Stimulated activated CD8-positive, alpha-beta memory T cell treated with anti-CD3 and anti-CD28 coated beads, Interleukin-4, amount 100 ng/mL, for 1 hour (primary cell): Measurements from ENCODE around the gene AXIN1.
"Not testable (repeated sequence)": the region's sequence is repeated elsewhere in the genome, so short reads cannot be mapped to it uniquely, and the experiment has no call there.

Experiments
- DNase-seq, 2 donors: peaks; one replicate each; pipeline ENCODE4 v3.0.0-alpha.2; 2020; ENCODE audit warnings: low read depth in 2 of 2, low spot score in 1 of 2

Gene AXIN1

DNA sequence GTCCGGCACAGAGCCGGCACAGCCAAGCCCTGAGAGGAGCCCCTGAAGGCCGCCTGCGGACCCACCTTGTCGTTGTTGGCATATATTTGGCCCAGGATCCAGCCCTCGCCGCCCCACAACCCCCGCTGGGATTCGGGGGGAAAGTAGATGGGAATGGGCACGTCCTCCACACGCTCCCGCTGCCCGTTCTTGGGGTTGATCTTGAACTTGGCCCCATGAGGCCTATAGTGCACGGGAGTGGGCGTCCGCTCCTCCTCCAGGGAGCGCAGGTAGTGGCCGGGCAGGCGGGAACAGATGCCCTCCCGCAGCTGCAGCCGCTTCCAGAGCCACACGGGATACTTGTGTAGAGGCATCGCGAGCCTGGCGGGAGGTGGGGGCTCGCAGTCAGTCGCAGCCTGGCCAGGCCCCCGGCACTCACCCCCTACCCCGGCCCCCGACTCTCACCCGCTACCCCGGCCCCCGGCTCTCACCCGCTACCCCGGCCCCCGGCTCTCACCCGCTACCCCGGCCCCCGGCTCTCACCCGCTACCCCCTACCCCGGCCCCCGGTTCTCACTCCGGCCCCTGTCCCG, 17.4 kb upstream of the AXIN1 start:
- DNase-seq: no peak

DNA sequence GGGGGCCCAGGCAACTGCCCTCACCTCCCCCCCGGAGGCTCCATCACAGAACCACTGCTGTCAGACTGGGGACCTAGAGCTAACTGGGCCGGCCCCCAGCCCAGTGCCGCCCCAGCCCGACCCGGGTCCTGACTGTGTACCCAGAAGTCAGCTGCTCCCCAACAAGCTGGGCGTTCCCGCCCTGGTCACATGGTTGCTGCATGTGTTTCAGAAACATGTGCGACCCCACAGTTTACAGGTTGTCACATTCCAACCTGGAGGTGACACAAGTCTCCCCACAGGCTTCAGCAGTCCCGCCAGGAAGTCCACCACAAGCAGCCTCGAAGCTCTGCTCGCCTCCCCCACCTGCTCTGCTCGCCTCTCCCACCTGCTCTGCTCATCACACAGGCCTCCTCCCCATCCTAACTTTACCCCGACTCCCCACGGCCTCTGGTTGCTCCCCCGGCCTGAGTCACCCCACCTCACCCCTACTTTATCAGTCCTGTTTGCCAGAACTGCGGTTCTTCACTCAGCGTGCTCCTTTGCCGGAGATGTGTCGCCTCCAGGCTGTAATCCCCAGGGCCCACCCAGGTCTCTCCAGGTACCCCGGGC, 16.8 kb upstream of the AXIN1 start:
- no peak for DNase-seq

DNA sequence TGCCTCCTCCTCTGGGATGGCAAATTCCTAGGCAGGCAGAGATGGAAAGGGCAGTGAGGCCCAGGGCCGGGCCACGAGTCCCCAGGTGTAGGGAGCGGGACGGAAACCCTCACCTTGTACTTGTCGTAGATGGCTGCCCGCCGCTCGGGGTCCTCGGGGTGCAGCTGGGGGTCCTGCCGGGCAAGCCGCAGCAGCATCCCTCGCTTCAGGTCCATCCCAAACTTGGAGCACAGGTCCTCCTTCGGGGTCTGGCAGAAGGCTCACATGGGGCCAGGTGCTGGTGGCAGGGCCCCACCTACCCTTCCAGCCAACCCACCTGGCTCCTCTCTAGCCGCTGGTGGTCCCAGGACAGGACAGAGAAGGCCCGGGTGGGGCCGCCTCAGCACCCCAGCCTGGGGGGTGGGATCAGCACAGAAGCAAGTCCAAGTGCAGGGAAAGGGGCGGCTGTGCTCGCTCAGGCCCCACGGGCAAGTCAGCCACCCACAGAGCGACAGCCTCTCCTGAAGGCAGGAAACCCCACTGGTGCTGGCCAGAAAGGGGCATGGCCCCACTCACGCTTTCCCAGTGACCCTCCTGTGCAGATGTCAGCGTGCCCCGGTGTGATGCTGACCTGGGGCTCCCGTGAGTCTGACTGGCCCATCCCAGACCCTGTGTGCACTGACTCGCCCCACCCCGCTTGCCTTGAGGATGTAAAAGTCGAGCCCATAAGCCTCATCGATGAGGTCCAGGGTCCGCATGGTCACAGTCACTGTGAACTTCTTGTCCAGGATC, 16.1 kb upstream of the AXIN1 start:
- DNase-seq: no peak

DNA sequence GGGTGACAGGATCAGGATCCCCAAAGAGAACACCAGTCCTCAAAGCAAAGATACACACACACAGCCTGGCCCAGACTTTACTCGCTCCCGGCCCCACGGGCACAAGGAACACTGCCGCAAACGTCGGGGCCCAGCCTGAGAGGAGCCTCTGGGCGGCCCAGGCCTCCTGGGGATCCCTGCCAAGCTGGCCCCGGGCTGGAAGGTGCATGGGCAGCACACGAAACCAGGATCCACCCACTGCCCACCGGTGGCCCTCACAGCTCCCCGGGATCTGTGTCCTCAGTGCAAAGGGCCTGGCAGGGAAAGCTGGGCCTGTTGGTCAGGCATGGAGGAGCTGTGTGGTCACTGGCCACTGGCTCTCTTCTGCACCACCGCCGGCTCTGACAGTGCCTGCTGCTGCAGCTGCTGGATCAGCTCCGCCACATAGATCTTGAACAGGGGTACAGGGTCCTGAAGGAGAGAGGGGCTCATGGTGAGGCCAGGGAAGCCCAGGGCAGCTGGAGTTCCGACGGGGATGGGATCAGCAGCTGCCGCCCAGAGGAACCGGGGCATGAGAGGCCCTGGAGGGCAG, 14.9 kb upstream of the AXIN1 start:
- no peak for DNase-seq

DNA sequence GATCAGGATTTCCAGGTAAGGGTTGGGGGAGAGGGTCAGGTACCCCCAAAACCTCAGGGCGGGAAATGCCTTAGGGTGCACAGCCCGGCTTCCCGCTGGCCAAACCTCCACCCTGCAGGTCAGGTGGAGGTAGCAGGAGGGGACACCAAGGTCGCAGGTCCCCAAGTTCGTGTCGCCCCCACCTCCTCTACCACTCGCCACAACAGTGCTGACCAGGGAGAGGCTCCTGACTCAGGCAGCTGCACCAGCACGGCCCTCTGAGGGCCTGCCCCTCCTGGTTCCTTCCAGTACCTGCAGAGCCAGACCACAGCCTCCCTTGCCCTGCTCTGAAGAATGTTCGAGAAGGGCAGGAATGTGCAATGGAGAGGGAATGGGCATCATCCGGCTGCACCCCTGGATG, 14.0 kb upstream of the AXIN1 start:
- DNase-seq: no peak

DNA sequence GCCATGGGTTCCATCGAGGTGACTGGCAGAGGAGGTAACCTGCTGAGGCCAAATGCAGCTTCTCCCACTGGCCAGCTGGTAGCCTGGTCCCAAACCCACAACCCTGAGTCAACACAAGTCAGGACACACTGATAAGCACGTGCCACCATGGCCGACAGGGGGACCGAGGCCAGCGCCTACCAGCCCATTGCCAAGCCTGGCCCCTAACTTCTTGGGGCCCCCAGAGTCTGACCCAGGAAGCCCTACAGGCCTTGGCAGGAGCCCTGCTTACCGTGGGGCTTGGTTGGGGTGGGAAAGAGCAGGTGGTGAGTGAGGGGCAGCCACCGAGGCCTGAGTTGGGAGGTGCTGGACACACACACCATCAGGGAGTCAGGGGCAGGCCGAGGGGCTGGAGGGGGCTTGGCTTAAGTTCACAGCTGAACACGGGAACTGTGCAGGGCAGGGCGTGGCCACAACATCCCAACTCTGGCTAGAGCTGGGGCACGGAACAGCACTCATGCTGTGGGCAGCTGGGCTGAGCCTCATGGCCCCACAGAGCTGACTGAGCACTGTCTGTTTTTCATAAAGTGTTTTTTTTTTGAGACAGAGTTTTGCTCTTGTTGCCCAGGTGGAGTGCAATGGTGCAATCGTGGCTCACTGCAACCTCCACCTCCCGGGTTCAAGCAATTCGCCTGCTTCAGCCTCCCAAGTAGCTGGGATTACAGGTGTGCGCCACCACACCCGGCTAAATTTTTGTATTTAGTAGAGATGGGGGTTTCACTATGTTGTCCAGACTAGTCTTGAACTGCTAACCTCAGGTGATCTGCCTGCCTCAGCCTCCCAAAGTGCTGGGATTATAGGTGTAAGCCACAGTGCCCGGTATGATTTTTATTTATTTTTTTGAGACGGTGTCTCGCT, 12.3 kb upstream of the AXIN1 start:
- DNase-seq: no peak

DNA sequence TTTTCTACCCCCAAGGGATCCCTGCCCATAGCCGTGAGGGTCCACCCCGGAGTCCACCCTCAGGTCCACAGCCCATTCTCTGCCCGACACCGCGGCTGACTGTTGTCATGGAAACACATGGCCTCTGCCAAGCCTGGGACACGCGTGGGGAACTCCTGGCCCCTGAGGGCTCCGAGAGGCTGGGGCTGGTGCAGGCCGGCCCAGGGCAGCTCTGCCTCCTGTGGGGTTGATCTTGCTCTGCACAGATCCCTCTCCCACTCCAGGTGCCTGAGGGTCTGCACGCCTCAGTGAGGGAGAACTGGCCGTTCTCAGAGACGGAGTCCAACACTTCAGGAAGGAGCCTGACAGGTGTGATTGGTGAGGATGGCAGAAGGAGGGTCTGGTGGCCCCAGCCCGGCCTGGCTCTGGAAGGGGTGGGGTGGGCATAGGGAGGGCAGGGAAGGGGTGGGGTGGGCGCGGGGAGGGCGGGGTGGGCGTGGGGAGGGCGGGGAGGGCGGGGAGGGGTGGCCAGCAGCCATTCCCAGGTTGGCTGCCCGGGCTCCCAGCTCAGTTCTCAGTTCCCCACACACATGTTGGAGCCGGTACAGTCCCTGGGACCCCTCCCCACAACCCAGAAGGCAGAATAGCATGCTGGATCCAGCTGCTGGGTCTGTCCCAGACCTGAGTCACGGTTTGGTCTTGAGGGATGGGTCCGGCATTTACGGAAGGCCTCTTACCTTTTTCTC, 11.4 kb upstream of the AXIN1 start:
- no peak for DNase-seq

DNA sequence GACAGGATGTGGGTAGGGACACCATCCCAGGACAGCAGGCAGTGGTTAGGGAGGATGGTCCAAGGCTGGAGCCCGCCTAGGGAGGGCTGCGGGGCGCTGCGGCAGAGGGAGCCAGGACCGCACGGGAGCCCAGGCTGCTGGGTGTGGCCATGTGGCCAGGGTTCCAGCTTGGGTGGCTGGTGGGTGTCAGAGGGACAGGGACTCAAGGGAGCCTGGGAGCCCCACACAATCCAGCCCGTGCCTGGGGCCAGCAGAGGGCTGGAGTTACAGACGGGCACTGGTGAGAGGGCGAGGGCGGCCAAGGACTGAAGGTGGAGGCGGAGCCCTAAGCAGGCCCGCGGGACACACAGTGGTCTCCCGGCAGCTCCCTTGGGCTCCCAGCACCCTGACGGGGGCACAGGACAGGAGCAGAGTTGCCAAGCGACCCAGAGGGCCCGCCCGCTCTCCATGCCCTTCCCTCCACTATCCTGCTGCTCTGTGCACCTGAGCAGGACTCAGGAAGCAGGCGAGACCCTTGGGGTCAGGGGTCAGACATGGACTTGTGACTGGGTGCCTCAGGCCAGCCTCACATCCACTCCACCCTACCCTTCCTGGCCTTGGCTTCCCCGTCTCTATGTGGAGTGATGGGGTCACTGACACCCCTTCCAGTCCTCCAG, 10.7 kb upstream of the AXIN1 start:
- no peak for DNase-seq

DNA sequence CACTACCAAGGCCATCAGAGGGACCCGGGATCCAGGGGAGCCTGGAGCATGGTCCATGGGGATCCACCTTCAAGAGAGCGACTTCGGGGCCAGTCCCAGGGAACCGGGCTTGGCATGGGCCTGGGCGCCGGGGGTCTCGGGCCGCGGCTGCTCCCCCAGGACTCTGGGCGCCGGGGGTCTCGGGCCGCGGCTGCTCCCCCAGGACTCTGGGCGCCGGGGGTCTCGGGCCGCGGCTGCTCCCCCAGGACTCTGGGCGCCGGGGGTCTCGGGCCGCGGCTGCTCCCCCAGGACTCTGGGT, 10.1 kb upstream of the AXIN1 start:
- DNase-seq: not testable (repeated sequence)

DNA sequence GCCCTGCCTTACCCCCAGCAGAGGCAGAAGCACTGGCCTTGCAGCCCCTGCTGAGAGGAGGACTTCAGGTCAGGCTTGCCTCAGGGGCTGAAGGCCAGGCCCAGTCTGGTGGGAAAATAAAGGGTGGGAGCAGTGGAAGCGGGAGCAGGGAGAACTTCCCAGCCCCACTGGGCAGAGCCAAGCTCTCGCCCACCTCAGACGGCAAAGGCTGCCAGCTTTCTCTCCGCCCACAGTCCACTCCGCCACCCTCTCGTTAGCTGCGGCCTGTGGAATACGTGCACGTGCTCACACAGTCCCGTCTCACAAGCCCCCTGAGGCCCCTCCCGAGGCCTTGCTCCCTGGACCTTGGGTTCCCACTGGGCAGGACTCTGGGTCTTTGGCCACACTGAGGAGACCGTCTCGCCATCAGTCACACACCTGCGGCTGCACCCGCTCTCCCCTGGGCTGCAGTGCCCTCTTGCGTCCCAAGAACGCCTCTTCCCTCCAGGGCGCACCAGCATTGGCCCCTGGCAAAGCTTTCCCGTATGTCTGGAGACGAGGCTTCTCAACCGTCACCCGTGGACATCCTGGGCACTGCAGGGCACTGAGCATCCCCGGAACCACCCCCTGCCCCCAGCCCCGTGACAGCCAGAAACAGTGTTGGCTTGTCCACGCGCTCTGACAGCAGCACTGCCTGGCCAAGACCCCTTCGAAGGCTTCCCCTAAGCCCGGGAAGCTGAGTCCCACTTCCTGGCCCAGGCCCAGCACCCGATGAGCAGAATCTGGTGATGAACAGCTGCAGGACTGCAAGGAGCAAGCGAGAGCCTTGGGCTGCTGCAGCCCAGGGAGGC, 9.6 kb upstream of the AXIN1 start:
- peak in 1 of 2 donors; percentile 57 for DNase-seq

DNA sequence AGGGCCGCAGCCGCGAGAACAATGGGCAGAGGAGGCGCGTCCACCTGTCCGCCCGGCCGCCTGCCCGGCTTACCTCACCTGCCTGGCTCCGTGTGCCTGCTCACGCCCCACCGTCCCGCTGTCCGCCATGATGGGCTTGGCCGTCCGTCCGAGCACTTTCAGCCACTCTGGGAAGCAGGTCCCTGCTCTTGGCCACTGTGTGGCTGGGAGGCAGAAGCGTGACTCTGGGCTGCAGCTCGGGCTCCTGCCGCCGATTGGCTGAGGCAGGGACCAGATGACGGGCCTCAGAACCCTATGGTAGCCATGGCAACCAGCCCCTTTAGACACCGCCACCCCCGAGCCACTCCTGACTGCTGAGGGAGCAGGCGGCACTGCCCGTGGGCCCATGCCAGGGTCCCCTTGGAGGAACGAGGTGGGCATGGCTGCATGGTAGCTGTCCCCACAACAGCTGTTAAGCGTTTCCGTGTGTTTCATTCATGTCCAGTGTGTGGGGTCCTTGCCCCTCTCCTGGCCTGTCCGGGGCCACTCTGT, 8.9 kb upstream of the AXIN1 start:
- DNase-seq: no peak

DNA sequence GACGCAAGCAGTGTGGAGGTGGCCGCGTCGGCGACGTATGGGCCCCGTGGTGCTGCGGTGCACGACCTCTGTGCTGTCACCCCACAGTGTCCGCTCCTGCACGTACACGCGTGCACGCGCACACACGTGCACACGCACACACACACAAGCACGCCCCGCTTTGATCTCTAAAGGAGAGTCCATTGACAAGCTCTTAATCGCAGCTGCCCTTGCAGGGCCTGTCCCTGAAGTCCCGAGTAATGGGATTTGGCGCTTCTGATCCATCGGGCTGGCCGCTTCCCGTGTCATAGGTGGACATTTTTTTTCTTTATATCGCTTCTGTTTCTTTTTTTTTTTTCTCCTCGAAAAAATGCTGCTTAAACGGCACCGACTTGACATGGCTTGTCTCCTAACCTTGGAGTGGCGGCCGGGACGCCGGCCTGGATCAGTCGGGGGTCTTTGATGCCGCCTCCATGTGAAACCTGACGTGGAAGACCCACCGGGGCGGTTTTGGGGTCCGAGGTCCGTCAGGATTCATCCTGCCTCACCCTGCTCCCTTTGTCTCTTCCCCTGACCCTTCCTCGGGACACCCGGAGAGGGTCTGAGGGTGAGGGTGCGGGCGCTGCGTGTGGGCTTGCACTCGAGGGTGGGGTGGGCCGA, 8.3 kb upstream of the AXIN1 start:
- no peak for DNase-seq

DNA sequence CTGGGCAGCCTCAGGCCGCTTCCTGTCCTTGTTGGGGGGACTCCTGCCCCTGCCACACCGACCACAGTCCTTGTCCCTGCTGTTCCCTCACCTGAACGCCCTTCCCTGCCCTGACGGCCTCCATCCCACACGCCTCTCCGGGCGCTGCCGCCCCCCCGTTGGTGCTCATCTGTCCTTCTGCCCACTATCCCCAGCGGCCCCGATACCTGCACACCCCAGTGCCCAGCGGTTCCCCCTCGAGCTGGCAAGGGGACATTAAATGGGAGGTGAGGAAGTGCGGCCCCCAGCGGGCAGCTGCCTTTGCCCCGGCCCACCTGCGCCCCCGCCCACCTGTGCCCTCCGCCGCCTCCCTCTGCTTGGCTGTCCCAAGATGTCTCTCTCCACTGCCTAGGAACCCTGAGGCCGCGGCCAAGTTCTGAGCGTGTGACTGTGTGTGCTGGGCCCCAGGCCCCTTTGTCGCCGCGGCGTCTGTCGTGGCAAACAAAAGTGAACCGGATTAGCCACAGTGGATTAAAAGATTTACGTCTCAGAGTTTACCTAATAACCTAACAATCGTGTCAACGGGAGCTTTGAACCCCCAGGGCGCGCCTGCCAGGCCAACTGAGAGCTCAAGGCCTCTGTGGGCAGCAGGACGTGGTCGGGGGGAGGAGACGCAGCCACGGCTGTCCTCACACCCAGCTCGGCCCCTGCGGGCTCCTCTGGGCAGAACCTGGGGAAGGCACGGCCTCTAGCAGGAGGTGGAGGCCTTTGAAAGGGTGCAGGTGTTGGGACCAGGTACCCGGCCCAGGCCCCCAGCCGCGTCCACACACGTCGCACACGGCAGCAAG, 7.6 kb upstream of the AXIN1 start:
- no peak for DNase-seq

DNA sequence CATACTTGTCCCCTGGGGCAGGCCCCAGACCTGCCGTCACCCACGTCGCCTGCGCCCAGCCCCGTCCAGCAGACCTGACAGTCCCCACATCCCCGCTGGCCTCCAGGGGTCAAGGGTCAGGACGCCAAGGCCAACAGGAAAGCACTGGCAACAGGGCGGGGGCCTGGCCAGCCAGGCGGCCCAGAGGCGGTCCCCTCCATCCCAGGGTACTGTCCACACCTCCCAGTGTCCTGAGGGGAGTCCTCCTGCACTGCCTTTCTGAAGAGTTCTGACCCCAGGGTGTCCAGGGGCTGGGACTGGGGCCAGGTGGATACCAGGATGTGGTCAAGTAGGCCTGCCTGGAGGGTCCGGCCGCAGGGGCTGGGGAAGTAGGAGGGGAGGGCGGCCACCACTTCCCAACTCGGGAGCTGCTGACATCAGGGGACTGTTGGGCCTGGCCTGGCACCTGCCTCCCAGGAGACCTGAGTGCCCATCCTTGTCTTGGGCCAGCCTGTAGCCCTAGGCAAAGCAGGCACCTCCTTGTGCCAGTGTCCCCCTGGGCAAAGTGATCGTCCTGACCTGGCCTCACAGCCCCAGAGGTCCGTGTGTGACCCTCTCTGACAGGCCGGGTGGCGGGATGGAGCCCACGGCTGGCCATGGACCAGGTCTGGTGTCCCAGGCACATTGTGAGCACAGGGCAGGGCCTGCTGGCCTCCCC, 6.7 kb upstream of the AXIN1 start:
- DNase-seq: no peak

DNA sequence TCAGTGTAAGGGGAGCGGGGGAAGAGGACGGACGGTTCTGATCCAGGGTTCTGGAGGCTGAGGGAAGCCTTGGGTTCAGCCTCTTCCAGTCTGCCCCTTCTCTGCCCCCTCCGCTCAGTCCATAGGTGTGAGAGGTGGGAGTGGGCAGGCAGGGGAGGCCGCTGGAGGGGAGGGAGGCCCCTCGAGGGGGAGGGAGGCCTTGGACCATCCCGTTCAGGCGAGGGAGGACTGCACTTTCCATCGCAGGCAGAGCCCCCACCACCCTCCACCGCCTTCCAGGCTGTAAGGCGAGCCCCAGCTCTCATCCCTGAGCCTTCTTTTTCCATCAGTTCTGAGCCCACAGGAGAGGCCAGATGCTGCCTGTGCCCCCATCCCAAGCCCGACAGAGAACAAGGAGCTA, 4.2 kb upstream of the AXIN1 start:
- DNase-seq: no peak

DNA sequence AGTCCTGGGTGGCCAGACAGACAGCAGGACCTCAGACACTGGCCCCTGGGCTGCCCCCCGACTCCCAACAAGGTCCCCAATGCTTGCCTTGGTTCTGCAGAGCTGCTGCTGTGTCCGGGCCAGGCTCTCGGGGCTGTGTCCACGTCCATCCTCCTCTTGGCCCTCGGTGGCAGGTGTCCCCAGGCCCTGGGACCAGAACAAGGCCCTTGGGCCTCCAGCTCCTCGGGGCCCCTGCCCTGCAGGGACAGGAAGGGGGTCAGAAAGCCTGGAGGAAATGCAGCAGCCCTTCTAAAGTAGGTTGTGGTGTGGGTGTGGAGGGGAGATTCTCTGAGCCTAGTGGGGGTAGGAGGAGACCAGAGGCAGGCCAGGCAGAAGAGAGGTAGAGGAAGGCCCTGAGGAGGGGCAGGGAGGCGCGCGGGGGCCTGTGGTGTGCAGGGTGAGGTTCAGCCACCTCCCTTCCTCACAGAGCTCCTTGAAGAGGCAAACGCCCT, 2.5 kb upstream of the AXIN1 start:
- DNase-seq: peak in 1 of 2 donors; percentile 38

DNA sequence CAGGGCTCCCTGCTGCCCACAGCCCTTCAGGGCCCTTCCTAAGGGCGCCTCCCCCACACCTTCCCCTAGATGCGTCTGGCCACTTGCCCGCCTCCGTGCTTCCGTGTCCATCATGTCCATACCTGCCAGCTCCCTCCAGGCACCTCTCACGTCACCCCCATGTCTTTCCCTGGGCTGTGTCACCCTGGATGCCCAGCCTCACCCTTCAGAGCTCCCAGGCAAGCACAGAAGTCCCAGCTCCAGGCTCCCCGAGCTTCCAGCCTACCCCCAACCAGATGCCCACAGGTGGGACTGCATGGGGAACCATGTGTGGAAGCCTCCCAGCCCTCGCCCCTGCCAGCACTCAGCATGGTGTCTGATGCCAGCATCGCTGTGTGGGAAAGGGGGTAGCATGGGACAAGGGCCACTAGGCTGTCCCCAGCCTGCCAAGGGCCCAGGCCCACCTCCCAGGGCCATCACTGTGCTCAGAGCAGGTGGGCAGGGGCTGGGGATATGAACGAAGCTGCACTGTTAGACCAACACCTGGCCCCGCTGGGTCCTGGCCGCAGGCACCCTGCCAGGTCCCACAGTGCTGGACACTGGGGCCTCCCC, 1.9 kb upstream of the AXIN1 start:
- no peak for DNase-seq
